Keratinocyte (primary cell): ENCODE measurements around the gene ADAMTSL1.

Source experiments
- EZH2 ChIP-seq: IDR thresholded peaks from one replicate; pipeline ENCODE4 v1.6.1; 2012; ENCODE audit warnings: inconsistent platforms, mild to moderate bottlenecking, low read length, moderate library complexity
- TF ChIP-seq, protein P1 (sequence below), 3 experiments: IDR thresholded peaks in 1 of 3; conservative IDR thresholded peaks in 1 of 3; optimal IDR thresholded peaks in 1 of 3; 2 replicates in 2 of 3; 3 replicates in 1 of 3; pipeline versions ENCODE3 to v1.5.1; 2011; ENCODE audit warnings: low read length in 3 of 3, mild to moderate bottlenecking in 3 of 3, moderate library complexity in 2 of 3, control low read depth in 1 of 3, inconsistent platforms in 1 of 3; ENCODE audit not compliant: insufficient read depth in 2 of 3; ENCODE audit errors: extremely low read depth in 1 of 3

DNA sequence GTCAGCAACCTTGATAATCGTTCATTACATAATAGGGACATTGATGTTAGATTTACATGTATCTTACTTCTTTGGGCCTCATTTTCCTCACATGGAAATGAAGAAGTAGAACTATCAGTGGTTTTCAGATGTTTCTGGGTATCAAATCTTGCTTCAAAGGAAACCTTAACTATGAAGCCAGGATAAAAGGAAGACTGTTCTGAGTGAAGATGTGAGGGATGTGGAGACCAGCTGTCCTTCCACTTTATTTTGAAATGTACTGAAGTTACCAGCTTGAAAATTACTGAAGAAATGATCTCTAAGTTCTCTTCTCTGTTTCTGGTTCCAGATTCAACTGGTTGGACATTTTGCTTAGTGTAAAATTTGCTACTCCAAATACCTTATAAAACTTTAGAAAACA, 186.0 kb downstream of the ADAMTSL1 start:
- TF ChIP-seq, protein P1, sequence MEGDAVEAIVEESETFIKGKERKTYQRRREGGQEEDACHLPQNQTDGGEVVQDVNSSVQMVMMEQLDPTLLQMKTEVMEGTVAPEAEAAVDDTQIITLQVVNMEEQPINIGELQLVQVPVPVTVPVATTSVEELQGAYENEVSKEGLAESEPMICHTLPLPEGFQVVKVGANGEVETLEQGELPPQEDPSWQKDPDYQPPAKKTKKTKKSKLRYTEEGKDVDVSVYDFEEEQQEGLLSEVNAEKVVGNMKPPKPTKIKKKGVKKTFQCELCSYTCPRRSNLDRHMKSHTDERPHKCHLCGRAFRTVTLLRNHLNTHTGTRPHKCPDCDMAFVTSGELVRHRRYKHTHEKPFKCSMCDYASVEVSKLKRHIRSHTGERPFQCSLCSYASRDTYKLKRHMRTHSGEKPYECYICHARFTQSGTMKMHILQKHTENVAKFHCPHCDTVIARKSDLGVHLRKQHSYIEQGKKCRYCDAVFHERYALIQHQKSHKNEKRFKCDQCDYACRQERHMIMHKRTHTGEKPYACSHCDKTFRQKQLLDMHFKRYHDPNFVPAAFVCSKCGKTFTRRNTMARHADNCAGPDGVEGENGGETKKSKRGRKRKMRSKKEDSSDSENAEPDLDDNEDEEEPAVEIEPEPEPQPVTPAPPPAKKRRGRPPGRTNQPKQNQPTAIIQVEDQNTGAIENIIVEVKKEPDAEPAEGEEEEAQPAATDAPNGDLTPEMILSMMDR (optimal IDR thresholded peaks at IDR 0.05 in 1 of 3, IDR thresholded peaks at IDR 0.05 in 1 of 3, conservative IDR thresholded peaks at IDR 0.05 in 1 of 3; ENCODE audit: extremely low read depth in 1 of 3, insufficient read depth in 2 of 3, low read length in 3 of 3), result no peak
- TF ChIP-seq EZH2, result no peak
